Kidney capillary endothelial cell (primary cell): ENCODE measurements around the gene JMJD1C.
"Not testable (repeated sequence)": the region's sequence is repeated elsewhere in the genome, so short reads cannot be mapped to it uniquely, and the experiment has no call there.

Source experiments
- DNase-seq: peaks from one replicate; pipeline ENCODE4 v3.0.0-alpha.2; 2018; ENCODE audit warnings: low spot score

The JMJD1C gene

DNA sequence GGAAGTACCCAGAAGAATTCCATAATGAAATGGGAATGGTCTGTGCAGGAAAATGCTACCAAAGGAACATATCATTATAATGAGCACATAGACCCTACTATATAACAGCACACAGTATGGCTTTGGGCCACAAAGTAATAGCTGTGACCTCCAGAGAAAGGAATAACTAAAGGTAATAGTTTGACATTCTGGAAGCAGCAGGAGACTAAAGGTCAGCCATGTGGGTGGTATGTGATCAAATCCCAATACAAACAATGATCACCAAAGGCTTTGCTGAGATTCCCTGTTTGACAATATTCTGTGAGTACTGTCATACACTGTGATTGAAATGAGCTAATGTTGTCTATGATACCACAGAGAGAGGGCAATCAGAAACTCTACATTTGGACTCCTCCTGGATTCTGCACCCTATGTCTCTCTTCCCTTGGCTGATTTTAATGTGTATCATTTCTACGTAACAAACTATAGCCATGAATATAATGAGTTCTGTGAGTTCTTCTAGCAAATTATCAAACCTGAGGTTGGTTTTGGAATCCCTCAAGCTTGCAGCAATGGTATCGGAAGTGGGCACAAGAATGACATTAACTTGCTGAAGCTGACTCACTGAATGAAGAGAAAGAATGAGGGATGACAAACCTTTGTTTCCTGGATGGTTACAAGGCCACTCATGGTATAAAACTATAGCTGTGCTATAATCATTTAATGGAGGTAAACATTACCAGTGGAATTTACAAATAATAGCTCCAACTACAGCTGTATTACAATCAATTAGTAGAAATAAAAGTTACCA is 99.6 kb downstream of the JMJD1C start:
- DNase-seq = no peak

GRCh38 chr10:63364918-63365317 is 100.9 kb downstream of the JMJD1C start:
- DNase-seq = no peak

DNA sequence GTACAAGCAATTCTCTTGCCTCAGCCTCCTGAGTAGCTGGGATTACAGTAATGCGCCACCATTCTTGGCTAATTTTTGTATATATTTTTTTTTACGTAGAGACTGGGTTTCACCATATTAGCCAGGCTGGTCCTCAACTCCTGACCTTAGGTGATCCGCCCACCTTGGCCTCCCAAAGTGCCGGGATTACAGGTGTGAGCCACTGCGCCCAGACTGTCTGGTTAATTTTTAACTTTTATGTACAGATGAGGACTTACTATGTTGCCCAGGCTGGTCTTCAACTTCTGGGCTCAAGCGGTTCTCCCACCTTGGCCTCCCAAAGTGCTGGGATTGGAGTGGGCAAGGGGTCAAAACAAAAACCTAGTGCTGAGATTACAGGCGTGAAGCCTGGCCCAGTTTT is 101.8 kb downstream of the JMJD1C start:
- DNase-seq = no peak

GRCh38 chr10:63355682-63356081 is 110.1 kb downstream of the JMJD1C start:
- DNase-seq = no peak

DNA sequence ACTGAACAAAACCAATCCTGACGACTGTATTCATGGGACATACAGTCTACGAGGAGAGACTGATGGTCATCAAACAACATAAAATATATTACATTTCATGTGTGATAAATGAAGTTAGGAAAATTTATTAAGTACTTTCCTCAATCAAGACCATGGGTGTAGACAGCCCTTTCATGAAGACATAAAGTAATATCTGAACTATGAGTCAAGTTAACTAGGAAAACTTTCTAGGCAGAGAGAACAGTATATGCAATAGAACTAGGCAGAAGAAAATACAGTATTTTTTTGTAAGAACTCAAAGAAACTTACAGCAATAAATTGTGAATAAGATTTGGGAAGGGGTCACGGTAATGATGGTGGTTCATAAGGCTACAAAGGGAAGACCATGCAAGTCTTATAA is 112.8 kb downstream of the JMJD1C start:
- DNase-seq = no peak

DNA sequence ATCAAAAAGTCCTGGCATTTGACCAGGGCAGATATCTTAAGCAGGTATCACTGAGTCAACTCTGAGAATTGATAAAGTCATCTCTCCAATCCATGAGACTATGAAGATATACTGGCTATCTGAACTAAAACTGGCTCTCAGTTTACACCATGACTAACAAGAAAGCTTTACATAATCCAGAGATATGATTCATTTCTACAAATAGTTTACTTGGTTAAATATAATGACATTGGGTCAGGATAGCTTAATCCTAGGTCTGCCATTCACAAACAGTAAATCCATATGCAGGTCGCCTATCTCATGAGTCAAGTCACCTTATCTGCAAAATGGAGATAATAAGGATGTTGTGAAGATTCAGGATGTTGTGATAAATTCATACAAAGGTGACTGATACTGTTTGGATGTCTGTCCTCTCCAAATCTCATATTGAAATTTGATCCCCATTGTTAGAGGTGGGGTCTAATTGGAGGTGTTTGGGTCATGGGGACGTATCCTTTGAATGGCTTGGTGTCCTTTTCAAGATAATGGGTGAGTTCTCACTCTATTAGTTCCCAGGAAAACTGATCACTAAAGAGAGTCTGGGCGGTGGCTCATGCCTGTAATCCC is 117.4 kb downstream of the JMJD1C start:
- DNase-seq = no peak

GRCh38 chr10:63346015-63346441 is 119.7 kb downstream of the JMJD1C start:
- DNase-seq = peak; percentile 7

DNA sequence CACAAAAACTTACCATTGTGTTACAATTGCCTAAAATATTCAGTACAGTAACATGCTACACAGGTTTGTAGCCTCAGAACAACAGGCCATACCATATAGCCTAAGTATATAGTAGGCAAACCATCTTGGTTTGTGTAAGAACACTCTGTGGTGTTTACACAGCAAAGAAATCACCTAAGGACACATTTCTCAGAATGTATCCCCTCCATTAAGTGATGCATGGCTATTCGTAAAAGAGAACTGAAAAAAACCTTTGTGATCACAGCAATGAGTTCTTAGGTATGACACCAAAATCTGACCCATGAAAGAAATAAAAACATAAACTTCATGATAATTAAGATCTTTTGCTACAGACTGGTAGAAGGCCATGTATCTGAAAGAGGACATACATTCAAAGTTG is 121.5 kb downstream of the JMJD1C start:
- DNase-seq = no peak

DNA sequence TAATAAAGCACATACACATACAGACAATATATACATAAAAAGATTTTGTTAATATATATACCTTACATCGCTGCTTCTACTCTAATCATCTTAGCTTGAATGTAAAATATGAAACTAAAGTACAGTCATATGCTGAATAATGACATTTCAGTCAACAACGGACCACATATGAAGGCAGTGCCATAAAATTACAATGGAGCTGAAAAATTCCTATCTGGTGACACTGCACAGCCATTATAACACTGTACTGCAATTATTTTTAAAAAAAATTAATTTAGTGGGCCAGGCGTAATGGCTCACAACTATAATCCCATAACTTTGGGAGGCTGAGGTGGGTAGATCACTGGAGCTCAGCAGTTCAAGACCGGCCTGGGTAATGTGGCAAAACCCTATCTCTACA is 122.3 kb downstream of the JMJD1C start:
- no peak for DNase-seq

DNA sequence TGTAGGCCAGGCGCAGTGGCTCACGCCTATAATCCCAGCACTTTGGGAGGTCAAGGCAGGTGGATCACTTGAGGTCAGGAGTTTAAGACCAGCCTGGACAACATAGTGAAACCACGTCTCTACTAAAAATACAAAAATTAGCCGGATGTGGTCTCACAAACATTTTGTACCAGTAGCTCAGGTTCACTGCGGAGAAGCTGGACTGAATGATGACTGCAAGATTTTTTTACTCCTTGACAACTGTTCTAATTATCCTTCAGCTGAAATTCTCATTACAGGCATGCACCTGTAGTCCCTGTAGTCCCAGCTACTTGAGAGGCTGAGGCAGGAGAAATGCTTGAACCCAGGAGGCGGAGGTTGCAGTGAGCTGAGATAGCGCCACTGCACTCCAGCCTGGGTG is 126.1 kb downstream of the JMJD1C start:
- not testable (repeated sequence) for DNase-seq

DNA sequence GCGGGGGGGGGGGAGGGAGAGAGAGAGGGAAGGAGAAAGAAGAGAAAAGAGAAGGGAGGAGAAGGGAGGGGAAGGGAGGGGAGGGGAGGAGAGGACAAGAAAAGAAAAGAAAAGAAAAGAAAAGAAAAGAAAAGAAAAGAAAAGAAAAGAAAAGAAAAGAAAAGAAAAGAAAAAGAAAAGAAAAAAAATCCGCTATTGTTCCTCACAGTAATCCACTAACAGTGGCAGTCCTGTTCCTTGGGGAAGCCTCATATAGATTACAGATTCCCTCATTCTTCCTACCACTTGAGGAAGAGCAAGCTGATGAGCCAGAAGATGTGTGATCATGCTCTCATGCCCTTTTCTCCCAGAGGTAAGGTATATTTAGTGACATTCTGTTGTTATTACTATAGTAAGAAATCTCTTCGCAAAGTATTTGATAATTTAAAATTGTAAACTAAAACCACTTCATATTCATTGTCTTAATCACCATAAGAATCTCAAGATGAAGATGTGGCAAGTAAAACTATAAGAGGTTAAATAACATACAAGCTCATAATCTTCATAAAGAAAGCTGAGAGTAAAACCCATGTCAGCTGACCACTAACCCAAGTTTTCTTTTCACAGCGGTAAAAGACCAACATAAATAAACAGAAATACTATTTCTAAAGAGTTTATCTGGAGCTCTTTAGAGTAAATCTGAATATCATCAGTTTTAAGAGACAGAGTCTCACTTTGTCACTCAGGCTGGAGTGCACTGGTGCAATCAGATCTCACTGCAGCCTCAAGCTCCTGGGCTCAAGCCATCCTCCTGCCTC is 128.1 kb downstream of the JMJD1C start:
- DNase-seq = no peak

- no peak for DNase-seq
Observed at GRCh38 chr10:63331586-63331985, 134.2 kb downstream of the JMJD1C start.

- DNase-seq = no peak
Observed at GRCh38 chr10:63324495-63324854, 141.3 kb downstream of the JMJD1C start.

GRCh38 chr10:63323701-63324494 is 141.9 kb downstream of the JMJD1C start:
- DNase-seq = no peak

DNA sequence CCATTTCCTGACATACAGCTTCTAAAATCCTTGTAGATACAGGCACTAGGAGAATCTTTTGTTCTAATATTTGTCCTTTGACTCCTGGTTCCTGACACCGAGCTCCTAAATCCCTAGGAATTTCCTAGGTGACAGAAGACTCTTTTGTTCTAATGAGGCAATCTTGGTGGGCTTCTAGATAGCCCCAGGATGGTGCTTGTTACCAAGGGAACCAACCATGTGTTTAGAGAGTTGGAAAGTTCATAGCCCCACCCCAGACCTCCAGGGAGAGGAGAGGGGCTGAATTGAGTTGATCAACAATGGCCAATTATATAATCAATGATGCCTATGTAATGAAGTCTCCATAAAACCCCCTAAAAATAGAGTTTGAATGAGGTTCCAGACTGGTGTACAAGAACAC is 145.1 kb downstream of the JMJD1C start:
- no peak for DNase-seq

DNA sequence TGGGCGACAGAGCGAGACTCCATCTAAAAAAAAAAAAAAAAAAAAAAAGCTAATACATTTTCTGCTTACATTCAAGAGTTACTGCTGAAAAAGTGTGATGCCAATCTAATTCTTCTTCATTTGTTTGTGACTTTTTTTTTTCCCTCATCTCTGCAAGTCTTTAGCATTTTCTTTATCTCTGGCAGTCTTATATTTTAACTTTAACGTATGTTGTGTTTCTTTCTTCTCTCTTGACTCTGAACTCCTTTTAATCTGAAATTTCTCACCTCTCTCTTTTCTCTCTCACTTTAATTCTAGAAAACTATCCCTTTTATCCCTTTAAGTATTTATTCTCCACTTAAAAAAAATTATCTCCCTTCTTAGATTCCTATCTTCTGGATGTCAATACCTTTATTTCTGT is 146.5 kb downstream of the JMJD1C start:
- DNase-seq = no peak

DNA sequence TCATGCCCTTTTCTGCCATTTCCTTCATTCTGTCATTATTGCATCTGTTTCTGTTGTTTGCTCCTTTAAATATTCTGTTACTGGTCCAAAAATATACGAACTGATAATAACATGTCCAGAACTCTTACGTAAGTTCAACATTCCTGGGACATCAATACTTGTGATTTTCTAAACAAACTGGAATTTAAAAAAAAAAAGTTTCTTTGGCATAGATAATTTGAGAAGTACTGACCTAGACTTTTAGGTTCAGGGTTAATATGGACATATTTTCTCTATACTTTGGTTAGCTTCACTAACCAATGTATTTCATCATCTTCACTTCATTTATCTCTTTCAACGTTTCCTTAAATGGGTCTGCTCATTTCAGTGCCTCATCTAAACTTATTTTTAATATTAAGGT is 147.3 kb downstream of the JMJD1C start:
- DNase-seq = no peak

- DNase-seq = no peak
Observed at GRCh38 chr10:63314020-63314419, 151.8 kb downstream of the JMJD1C start.

GRCh38 chr10:63313066-63313717 is 152.6 kb downstream of the JMJD1C start:
- DNase-seq = no peak

GRCh38 chr10:63308628-63309027 is 157.1 kb downstream of the JMJD1C start:
- DNase-seq = no peak

DNA sequence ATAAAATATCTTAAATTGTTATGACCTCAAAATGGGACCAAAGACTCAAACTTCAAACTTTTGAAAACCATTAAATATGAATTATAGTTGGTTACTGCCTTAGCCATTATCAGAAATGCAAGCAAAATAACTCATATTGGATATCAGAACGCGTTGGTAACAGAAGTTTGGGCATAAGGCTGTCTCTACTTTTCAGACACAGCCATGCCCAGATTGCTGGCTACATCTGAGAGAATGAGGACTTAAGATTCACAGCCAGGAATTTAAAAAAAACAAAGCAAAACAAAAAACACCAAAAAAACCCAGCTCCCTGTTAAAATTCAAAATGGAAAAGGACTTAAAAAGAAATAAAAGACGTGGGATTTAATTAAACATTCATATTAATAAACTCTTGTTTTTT is 161.6 kb downstream of the JMJD1C start:
- DNase-seq = no peak

GRCh38 chr10:63300801-63301200 is 165.0 kb downstream of the JMJD1C start:
- no peak for DNase-seq
